Panc1 (cell line): ENCODE data around the gene CLIP1.

ENCODE experiments used
- CTCF ChIP-seq: fragments of 450-650 bp; IDR thresholded peaks from 2 replicates; pipeline ENCODE4 v1.5.1; 2017; ENCODE audit warnings: mild to moderate bottlenecking
- POLR2AphosphoS5 ChIP-seq: IDR thresholded peaks from 2 replicates; pipeline ENCODE4 v1.6.1; 2012; ENCODE audit warnings: mild to moderate bottlenecking, low read depth, low read length, moderate library complexity
- SIN3A ChIP-seq: IDR thresholded peaks from 2 replicates; pipeline ENCODE4 v1.6.1; 2012; ENCODE audit warnings: low read depth, mild to moderate bottlenecking, low read length, moderate library complexity, borderline replicate concordance; ENCODE audit not compliant: insufficient read depth

- TF ChIP-seq SIN3A (no peak), POLR2AphosphoS5 (no peak), CTCF (no peak)
These were observed 8.7 kb downstream of the CLIP1 start for GRCh38 chr12:122413516-122414404.
